BE2C (cell line): ENCODE data around the gene FAXDC2.

ENCODE experiments used
- DNase-seq: peaks from one replicate; pipeline ENCODE4 v3.0.0-alpha.2; 2020
- H3K27me3 ChIP-seq: fragments of 250-450 bp; sonication (Bioruptor Pico); 2 replicates; pipeline ENCODE4 v1.5.1; 2020; ENCODE audit warnings: mild to moderate bottlenecking
- H3K36me3 ChIP-seq: fragments of 250-450 bp; sonication (Bioruptor Pico); 2 replicates; pipeline ENCODE4 v1.5.1; 2020; ENCODE audit warnings: mild to moderate bottlenecking
- H3K4me1 ChIP-seq: fragments of 250-450 bp; sonication (Bioruptor Pico); 2 replicates; pipeline ENCODE4 v1.5.1; 2020
- H3K4me3 ChIP-seq: 2 replicates; pipeline ENCODE4 v1.5.1; 2011; ENCODE audit warnings: low read depth, low read length
- H3K9me3 ChIP-seq: fragments of 250-450 bp; sonication (Bioruptor Pico); 2 replicates; pipeline ENCODE4 v1.5.1; 2020
- TF ChIP-seq, protein P1 (sequence below): IDR thresholded peaks from 2 replicates; pipeline ENCODE4 v1.5.1; 2012; ENCODE audit warnings: mild to moderate bottlenecking, low read depth, low read length

The FAXDC2 gene

DNA sequence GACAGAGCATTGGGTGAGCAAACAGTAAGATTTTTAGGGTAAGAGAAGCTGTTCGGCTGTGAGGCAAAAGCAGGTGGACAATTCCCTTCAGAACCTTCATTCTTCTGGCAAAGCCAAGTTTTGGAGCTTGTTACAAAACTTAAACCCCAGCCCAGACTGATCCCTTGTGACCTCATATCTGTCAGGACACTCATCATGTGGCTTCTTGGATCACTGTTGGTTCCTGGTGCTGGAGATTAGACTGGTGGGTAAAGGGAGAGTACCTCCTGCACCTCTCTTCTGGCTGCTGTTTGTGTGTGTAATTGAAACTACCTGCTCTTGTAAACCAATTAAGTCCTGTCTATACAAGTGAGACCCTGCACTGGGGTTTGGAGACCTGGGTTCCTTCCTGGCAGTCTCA lies 74.2 kb downstream of the FAXDC2 start:
- Histone ChIP-seq H3K9me3 (no peaks in the 10 kb centered on the region), H3K36me3 (peaks cover 24% of the 10 kb centered on the region), H3K27me3 (no peaks in the 10 kb centered on the region), H3K4me1 (peaks cover 16% of the 10 kb centered on the region), H3K4me3 (no peak overlapping the region)
- no peak for DNase-seq
- TF ChIP-seq, protein P1, sequence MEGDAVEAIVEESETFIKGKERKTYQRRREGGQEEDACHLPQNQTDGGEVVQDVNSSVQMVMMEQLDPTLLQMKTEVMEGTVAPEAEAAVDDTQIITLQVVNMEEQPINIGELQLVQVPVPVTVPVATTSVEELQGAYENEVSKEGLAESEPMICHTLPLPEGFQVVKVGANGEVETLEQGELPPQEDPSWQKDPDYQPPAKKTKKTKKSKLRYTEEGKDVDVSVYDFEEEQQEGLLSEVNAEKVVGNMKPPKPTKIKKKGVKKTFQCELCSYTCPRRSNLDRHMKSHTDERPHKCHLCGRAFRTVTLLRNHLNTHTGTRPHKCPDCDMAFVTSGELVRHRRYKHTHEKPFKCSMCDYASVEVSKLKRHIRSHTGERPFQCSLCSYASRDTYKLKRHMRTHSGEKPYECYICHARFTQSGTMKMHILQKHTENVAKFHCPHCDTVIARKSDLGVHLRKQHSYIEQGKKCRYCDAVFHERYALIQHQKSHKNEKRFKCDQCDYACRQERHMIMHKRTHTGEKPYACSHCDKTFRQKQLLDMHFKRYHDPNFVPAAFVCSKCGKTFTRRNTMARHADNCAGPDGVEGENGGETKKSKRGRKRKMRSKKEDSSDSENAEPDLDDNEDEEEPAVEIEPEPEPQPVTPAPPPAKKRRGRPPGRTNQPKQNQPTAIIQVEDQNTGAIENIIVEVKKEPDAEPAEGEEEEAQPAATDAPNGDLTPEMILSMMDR = no peak

- Histone ChIP-seq H3K4me3 (no peak overlapping the region), H3K36me3 (peaks cover 12% of the 10 kb centered on the region), H3K9me3 (no peaks in the 10 kb centered on the region), H3K27me3 (no peaks in the 10 kb centered on the region), H3K4me1 (peaks cover 33% of the 10 kb centered on the region)
- TF ChIP-seq, protein P1 = no peak
- DNase-seq = no peak
Measured at GRCh38 chr5:154773326-154773725, 77.1 kb downstream of the FAXDC2 start.

DNA sequence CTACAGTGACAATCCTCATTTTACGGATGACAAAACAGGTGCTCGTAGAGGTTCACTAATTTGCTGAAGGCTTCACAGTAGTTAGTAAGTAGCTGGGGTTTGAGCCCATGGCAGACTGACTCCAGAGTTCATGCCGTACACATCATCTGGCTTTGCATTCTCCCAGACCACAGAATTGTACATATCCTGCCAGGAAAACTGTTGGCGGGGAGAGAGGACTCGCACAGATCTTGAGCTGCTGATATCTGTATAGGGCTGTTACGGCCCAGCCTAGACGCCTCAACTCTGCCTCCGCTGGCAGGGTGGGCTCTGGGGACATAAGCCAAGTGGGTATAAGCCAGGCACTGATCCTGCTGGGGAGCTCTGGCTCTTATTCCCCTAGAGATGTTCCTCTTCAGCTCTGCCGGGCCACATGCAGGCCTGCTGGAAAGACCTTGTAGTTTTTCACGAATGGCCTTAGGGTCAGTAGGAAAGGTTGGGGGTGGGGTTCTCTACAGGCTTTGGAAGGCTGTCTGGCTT lies 79.0 kb downstream of the FAXDC2 start:
- TF ChIP-seq, protein P1 = peak; percentile 43
- no peak overlapping the region for H3K4me3 ChIP-seq
- H3K36me3 ChIP-seq = peaks cover 10% of the 10 kb centered on the region
- peak; percentile 91 for DNase-seq
- H3K4me1 ChIP-seq = peaks cover 36% of the 10 kb centered on the region
- no peaks in the 10 kb centered on the region for H3K27me3 ChIP-seq
- no peaks in the 10 kb centered on the region for H3K9me3 ChIP-seq

GRCh38 chr5:154770111-154770510 lies 80.3 kb downstream of the FAXDC2 start:
- peaks cover 47% of the 10 kb centered on the region for H3K4me1 ChIP-seq
- no peaks in the 10 kb centered on the region for H3K27me3 ChIP-seq
- TF ChIP-seq, protein P1 = no peak
- DNase-seq = no peak
- H3K36me3 ChIP-seq = peaks cover 14% of the 10 kb centered on the region
- no peaks in the 10 kb centered on the region for H3K9me3 ChIP-seq
- H3K4me3 ChIP-seq = peak overlapping the region; percentile 12; the same call in 1 of the 2 replicates
